Stimulated activated CD8-positive, alpha-beta memory T cell treated with anti-CD3 and anti-CD28 coated beads, Interleukin-4, amount 100 ng/mL, for 4 hours (primary cell): ENCODE measurements around the gene LMAN1.

ENCODE experiments used
- DNase-seq, 2 donors: peaks; one replicate each; pipeline ENCODE4 v3.0.0-alpha.2; 2020; ENCODE audit warnings: low read depth in 2 of 2, low spot score in 1 of 2

Gene LMAN1

DNA sequence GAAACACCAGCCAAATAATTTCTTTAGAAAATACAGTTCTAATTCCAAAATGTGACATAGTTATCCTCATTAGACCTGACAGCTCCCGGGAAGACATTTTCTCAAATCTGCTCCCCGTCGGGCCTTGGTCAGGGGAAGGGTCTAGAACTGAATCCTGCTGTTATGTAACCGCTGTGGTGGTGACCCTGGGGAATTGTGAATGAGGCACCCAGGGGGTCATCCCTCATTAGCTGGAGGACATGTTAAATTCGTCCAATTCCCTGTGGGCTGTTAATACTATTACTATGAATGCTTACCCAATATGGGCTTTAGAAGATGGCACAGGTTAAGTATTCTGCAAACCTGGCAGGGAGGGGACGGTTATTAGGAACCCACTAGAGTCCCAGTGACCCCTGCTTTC is 52.4 kb downstream of the LMAN1 start:
- no peak for DNase-seq

DNA sequence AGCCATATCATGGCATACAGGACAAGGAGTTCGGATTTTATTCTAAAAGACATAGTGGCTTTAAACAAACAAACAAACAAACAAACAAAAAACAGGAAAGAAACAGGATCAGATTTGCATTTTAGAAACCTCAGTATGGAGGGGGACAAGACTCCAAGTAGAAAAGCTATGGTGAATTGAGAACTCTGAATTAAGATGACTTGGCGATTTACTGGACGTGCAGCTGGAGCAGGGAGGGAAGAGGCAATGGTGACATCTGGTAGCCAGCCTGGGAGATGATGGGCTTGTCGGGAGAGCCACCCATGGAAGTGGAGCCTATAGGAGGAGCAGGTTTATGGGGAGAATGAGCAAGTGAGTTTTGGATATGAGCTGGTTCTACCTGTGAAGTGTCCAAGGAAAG is 53.8 kb downstream of the LMAN1 start:
- DNase-seq, result no peak

DNA sequence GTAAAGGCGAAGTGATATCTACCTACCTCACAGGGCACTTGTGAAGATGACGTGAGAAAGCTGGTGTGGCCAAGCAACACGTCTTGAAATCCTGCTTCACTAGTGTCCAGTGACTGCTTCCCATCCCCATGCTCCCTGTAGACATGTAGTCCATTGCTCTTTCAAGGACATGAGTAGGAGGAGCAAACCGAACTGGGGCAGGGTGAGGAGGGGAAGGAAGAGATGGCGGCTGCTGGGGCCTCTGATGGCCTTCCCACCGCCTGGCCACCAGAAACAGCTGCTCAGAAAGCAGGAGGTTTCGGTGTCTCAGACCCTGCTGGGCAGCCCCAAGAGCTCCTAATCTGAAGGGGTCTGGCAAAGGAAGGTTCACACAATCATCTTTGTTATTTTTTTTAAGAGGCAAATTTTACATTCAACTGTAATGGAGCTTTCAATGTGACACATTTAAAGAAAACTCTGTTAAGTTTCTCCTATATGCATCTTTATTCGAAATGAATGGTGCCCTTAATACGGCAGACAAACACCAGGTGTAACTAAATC is 55.3 kb downstream of the LMAN1 start:
- DNase-seq, result no peak

DNA sequence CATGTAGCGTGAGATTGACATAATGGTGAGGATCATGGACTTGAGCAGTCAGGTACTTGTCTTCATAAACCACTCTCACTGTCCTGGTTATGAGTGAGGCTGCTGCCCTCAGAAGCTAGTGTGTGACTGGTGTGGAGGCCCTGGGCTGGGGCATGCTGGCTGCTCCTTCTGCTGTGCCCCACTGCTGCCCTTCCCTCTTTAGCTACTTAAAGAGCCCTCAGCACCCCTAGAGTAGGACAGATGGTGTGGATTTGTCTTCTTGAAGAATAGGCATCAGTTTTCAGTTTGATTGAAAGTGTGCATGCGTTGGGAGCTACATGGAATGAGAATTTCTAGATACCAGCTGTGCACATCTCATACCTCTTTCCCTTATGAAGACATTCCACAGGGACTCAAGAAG is 56.1 kb downstream of the LMAN1 start:
- no peak for DNase-seq

DNA sequence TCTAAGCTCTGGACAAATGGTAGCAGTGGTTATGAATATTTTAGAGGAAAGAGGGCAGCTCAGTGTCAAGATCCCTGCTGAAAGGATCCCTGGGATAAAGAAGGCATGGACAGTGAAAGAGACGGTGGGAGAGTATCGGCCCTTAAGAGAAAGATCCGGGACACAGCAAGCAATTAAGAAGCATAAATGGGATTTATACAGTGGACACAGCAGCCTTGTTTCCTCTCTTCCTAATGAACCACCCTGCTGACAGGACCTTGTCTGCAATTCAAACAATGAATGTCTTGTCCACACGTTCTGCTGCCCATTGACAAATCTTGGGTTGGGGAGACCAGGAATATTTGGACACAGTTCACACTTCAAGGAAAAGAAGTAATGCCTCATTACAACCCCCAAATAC is 57.1 kb downstream of the LMAN1 start:
- DNase-seq, result no peak

DNA sequence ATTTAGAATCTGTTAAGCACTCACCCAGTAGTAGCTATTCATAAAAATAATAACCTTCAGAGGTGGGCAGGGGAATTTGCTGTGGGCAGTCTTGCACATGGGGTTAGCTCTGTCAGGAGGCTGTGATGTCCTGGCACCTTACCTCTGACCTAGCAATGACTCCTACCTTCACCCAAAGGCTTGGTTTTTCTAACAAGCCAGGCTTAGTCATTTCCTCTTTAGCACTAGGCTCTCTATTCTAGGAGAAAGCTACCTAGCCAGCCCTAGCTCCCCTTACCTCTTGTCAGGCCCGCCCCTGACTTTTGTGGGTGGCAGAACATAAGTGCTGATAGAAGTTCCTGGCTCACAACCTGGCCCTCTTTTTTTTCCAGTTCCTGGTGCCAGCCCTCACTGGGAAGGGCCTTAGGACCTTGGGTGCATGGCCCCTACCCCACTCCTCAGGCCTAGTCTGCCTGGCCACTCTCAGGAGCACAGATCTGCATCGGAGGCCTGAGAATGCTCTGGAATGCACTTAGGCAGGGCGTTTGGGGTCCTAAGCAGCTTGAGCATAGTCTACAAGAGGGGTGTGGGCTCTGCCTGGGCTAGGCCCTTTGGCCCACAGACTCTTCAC is 58.3 kb downstream of the LMAN1 start:
- no peak for DNase-seq

DNA sequence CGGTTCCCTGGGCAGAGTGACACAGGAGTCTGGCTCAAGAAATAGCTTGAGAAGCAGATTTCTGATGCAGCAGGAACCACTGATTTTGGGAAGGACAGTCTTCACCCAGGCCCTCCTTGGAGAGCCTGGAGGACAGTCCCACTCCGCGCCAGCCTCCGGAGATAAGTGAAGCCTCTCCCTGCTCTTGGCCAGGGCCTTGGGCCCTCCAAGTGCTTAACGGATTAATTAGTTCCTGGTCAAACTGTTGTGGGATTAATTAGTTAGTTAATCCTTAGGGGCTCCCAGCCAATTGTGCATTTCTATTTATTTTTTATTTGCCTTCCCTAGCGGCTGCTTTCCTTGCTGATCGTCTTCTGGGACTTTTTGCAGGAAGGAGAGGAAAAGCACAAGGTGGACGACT is 60.2 kb downstream of the LMAN1 start:
- DNase-seq, result no peak

DNA sequence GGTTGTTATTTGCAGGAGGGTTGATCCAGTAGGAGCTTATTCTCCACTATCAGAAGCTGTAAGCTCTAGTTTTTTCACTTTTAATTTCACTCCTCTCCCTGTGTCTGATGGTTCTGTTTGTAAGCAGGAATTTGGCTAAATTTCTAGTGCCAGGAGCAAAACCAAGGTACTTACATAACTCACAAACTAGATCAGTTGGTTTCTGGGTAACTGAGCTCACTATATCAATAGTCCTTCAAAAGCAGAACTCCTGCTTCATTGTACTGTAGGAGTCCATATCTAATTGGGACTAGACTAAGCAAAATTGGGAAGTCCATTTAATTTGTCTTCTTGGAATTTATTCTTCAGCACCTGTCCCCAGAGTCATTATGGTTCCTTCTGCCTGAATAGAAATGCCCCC is 65.7 kb downstream of the LMAN1 start:
- no peak for DNase-seq

DNA sequence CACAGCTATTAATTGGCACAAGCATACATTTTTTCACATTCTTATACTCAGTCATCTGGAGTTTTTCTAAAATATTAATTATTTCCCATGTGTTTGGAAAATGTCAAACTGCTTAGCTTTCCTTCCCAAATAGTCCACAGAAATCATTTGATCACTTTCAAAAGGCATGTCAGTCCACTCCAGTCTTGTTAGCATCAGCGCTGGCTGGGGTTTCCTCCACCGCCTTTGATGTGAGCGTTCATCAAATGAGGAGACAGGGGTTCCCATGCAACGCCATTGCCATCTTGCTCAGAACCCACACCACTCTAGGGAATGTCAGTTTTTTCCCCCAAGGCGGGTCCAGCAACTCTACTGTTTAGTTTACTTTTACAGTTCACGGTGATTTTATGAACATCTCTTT is 72.7 kb downstream of the LMAN1 start:
- DNase-seq, result no peak

DNA sequence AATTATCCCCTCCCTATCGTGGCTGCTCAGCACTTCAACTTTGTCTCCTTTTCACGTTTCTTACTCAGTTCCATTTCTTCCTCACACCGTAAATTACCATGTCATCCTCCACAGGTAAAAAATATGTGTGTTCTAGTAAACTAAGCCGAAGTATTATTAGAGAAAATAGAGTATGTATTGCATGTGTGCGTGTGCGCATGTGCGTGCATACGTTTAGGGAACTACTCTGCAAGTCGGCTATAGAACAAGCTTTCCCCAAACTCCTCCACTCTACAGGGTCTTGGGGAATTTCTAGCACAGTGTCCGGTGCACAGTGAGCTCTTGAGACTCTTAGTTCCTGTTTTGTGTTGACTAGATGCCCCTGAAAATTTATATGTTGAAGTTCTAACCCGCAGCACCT is 76.7 kb downstream of the LMAN1 start:
- DNase-seq, result no peak

DNA sequence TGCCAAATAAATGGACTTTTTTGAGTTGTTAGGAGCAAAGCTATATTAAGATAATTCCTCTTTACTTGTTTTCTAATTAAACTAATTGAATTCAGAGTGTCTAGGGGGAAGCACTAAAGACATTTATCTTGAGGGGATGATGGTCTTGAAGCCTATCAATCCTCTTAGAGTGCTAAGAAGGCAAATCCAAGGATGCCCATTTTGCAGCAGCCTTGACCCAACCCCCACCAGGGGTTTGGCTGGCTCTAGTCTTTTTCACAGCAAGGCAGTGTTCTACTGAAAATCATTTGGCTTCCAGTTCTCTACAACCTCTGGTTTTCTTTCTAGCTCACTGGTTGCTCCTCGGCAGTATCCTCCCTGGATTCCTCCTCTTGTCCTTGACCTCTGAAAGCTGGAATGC is 79.3 kb downstream of the LMAN1 start:
- no peak for DNase-seq

DNA sequence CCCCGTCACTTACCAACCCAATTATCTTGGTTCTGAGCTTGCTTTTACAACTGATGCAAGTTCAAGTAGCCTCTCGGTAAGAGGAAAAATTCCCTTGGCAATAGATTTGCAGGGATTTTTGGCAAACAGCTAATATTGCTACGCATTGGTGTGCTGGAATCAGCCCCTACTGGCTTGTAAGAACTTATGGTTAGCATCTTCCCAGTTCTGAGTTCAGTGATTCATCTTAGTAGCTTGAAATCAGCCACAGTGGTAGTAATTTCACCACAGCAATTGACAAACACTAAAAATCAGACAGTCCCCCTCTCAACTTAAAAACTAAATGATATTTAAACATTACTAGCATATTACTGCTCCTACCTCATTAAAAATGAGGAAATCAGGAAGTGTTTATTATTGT is 79.9 kb downstream of the LMAN1 start:
- DNase-seq, result no peak

DNA sequence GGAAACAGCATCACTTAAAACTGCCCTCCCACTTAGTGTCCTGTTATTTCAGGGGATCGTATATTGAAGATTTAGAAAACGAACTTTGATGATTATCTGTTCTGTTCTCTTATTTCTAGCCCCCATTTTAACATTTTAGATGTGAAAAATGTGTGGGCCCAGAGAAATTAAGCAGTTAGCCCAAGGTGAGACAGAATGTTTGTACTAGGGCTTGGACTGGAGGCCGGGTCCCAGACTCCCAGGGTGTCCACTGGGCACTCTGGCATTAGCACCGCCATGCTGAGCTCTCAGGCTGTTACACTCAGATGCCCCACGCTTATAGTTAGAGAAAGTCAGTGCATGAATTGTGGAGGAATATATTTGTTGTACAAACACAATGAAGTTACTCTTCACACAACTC is 80.3 kb downstream of the LMAN1 start:
- DNase-seq, result no peak
